Islet of Langerhans (tissue), 1 donor: Measurements from ENCODE around the gene SAFB2.

Source experiments
- FAIRE-seq: peaks from one replicate; lab custom pipeline; 2011; peaks lifted over from hg19 to GRCh38; lab: Jason Lieb, UNC

The SAFB2 gene

GRCh38 chr19:5607318-5608275, 15.0 kb downstream of the SAFB2 start:
- FAIRE-seq = no peak

- no peak for FAIRE-seq
These were observed 17.2 kb downstream of the SAFB2 start for GRCh38 chr19:5605362-5605761.

- no peak for FAIRE-seq
These were observed 18.9 kb downstream of the SAFB2 start for GRCh38 chr19:5603626-5604025.

- no peak for FAIRE-seq
These were observed 21.8 kb downstream of the SAFB2 start for GRCh38 chr19:5600797-5601196.

- FAIRE-seq = no peak
These were observed 26.8 kb downstream of the SAFB2 start for GRCh38 chr19:5595745-5596144.

- no peak for FAIRE-seq
These were observed 27.4 kb downstream of the SAFB2 start for GRCh38 chr19:5595129-5595528.

GRCh38 chr19:5594521-5594950, 28.0 kb downstream of the SAFB2 start:
- FAIRE-seq = no peak

GRCh38 chr19:5593343-5594255, 29.0 kb downstream of the SAFB2 start:
- no peak for FAIRE-seq

GRCh38 chr19:5592531-5593342, 29.8 kb downstream of the SAFB2 start:
- FAIRE-seq = no peak

GRCh38 chr19:5591476-5591875, 31.1 kb downstream of the SAFB2 start:
- FAIRE-seq = no peak

GRCh38 chr19:5590865-5591154, 31.8 kb downstream of the SAFB2 start:
- no peak for FAIRE-seq

- no peak for FAIRE-seq
These were observed 32.3 kb downstream of the SAFB2 start for GRCh38 chr19:5590151-5590864.

GRCh38 chr19:5588906-5589676, 33.5 kb downstream of the SAFB2 start:
- no peak for FAIRE-seq

- no peak for FAIRE-seq
These were observed 34.1 kb downstream of the SAFB2 start for GRCh38 chr19:5588441-5588840.

- FAIRE-seq = no peak
These were observed 34.9 kb downstream of the SAFB2 start for GRCh38 chr19:5587661-5588060.

- no peak for FAIRE-seq
These were observed 35.5 kb downstream of the SAFB2 start for GRCh38 chr19:5587071-5587455.

- no peak for FAIRE-seq
These were observed 36.1 kb downstream of the SAFB2 start for GRCh38 chr19:5586300-5587070.

- FAIRE-seq = no peak
These were observed 36.9 kb downstream of the SAFB2 start for GRCh38 chr19:5585461-5586299.

GRCh38 chr19:5580161-5580571, 42.4 kb downstream of the SAFB2 start:
- no peak for FAIRE-seq
